ENCODE measurements around the gene TEX53.

TEX53 gene

GRCh38 chr9:114657705-114658104 is at the start of gene TEX53:
TSS of gene TEX53 (minus strand) at chr9:114657805. CDS start at chr9:114657774, 31 bp downstream.
- H3K36me3 ChIP-seq (ENCODE audit: control insufficient read depth, insufficient read depth, low read length), result no peaks in the 10 kb centered on the region
- H3K9ac ChIP-seq, result no peak within 1 kb of the TSS
- H3K79me2 ChIP-seq, result no peaks in the 10 kb centered on the region
- no peaks in the 10 kb centered on the region for H3K4me1 ChIP-seq
- no peak within 1 kb of the TSS for H3K27ac ChIP-seq
- H3K9me3 ChIP-seq (ENCODE audit: control insufficient read depth, low read length), result no peaks in the 10 kb centered on the region
- H3K27me3 ChIP-seq (ENCODE audit: control insufficient read depth, insufficient read depth, low read length), result no peaks in the 10 kb centered on the region
- no peak within 1 kb of the TSS for H3K4me2 ChIP-seq (ENCODE audit: low read length)
- no peak within 1 kb of the TSS for H2AFZ ChIP-seq
- no peak for TF ChIP-seq CTCF (IDR thresholded peaks at IDR 0.05)
- no peak within 1 kb of the TSS for H3K4me3 ChIP-seq (ENCODE audit: low read depth, low read length)

- no peak overlapping the region for H3K4me2 ChIP-seq (ENCODE audit: low read length)
- H3K79me2 ChIP-seq, result no peaks in the 10 kb centered on the region
- H3K27ac ChIP-seq, result no peak overlapping the region
- no peaks in the 10 kb centered on the region for H3K4me1 ChIP-seq
- no peak overlapping the region for H2AFZ ChIP-seq
- no peaks in the 10 kb centered on the region for H3K27me3 ChIP-seq (ENCODE audit: control insufficient read depth, insufficient read depth, low read length)
- TF ChIP-seq CTCF (IDR thresholded peaks at IDR 0.05), result no peak
- H3K36me3 ChIP-seq (ENCODE audit: control insufficient read depth, insufficient read depth, low read length), result no peaks in the 10 kb centered on the region
- no peak overlapping the region for H3K4me3 ChIP-seq (ENCODE audit: low read depth, low read length)
- no peak overlapping the region for H3K9ac ChIP-seq
- H3K9me3 ChIP-seq (ENCODE audit: control insufficient read depth, low read length), result no peaks in the 10 kb centered on the region
These were observed 49.1 kb upstream of the TEX53 start for GRCh38 chr9:114706711-114707110.

GRCh38 chr9:114701988-114702387 is 44.4 kb upstream of the TEX53 start:
- no peaks in the 10 kb centered on the region for H3K4me1 ChIP-seq
- no peak for TF ChIP-seq CTCF (IDR thresholded peaks at IDR 0.05)
- H3K9ac ChIP-seq, result no peak overlapping the region

GRCh38 chr9:114697951-114698351 is 40.3 kb upstream of the TEX53 start:
- Histone ChIP-seq H3K4me2 (ENCODE audit: low read length) (no peak overlapping the region), H3K27ac (no peak overlapping the region), H3K4me1 (no peaks in the 10 kb centered on the region), H3K9ac (no peak overlapping the region), H2AFZ (no peak overlapping the region), H3K36me3 (ENCODE audit: control insufficient read depth, insufficient read depth, low read length) (no peaks in the 10 kb centered on the region), H3K79me2 (no peaks in the 10 kb centered on the region), H3K9me3 (ENCODE audit: control insufficient read depth, low read length) (no peaks in the 10 kb centered on the region), H3K27me3 (ENCODE audit: control insufficient read depth, insufficient read depth, low read length) (no peaks in the 10 kb centered on the region), H3K4me3 (ENCODE audit: low read depth, low read length) (no peak overlapping the region)
- TF ChIP-seq CTCF (IDR thresholded peaks at IDR 0.05), result no peak

More at GRCh38 chr9:114701988-114702387, 44.4 kb upstream of the TEX53 start:
- Histone ChIP-seq H3K4me3 (ENCODE audit: low read depth, low read length) (no peak overlapping the region), H3K4me2 (ENCODE audit: low read length) (no peak overlapping the region), H3K79me2 (no peaks in the 10 kb centered on the region), H3K9me3 (ENCODE audit: control insufficient read depth, low read length) (no peaks in the 10 kb centered on the region), H2AFZ (no peak overlapping the region), H3K27ac (no peak overlapping the region), H3K27me3 (ENCODE audit: control insufficient read depth, insufficient read depth, low read length) (no peaks in the 10 kb centered on the region), H3K36me3 (ENCODE audit: control insufficient read depth, insufficient read depth, low read length) (no peaks in the 10 kb centered on the region)

- Histone ChIP-seq H3K27me3 (ENCODE audit: control insufficient read depth, insufficient read depth, low read length) (no peaks in the 10 kb centered on the region), H3K4me3 (ENCODE audit: low read depth, low read length) (no peak overlapping the region), H3K79me2 (no peaks in the 10 kb centered on the region), H3K36me3 (ENCODE audit: control insufficient read depth, insufficient read depth, low read length) (no peaks in the 10 kb centered on the region), H2AFZ (no peak overlapping the region), H3K27ac (no peak overlapping the region), H3K9ac (no peak overlapping the region), H3K4me1 (no peaks in the 10 kb centered on the region), H3K4me2 (ENCODE audit: low read length) (no peak overlapping the region), H3K9me3 (ENCODE audit: control insufficient read depth, low read length) (no peaks in the 10 kb centered on the region)
- TF ChIP-seq CTCF (IDR thresholded peaks at IDR 0.05), result no peak
These were observed 39.4 kb upstream of the TEX53 start for GRCh38 chr9:114696814-114697544.
